ENCODE data around the gene CCT3. TPM values are rescaled to one million over a fixed set of nuclear protein-coding genes. Genes with fewer than 3 reads are reported as not detected.

The CCT3 gene
- total RNA-seq, 1 donor from 2014 or later: 360 TPM

GRCh38 chr1:156373546-156373945 lies 35.5 kb upstream of the CCT3 start:
- Histone ChIP-seq H3K9me3 (ENCODE audit: insufficient read depth, low read depth, low read length) (no peaks in the 10 kb centered on the region), H3K27ac (ENCODE audit: low read depth, low read length) (no peak overlapping the region), H4K20me1 (ENCODE audit: insufficient read depth, low read length) (no peaks in the 10 kb centered on the region), H3K36me3 (ENCODE audit: insufficient read depth, low read length) (no peaks in the 10 kb centered on the region), H3K4me3 (ENCODE audit: insufficient read depth, low read depth, low read length) (no peak overlapping the region), H3K27me3 (ENCODE audit: insufficient read depth, low read length) (peaks cover 10% of the 10 kb centered on the region), H2AFZ (ENCODE audit: low read depth, low read length) (no peak overlapping the region), H3K4me1 (ENCODE audit: insufficient read depth, low read length) (peaks cover 8% of the 10 kb centered on the region), H3K9ac (ENCODE audit: low read length) (no peak overlapping the region), H3K4me2 (ENCODE audit: low read length) (no peak overlapping the region), H3K79me2 (ENCODE audit: insufficient read depth, low read length) (no peaks in the 10 kb centered on the region)
- Mint-ChIP-seq H3K27me3 (ENCODE audit: low read depth, unreplicated experiment) (peaks cover 31% of the 10 kb centered on the region), H3K36me3 (ENCODE audit: low read depth, unreplicated experiment) (no peaks in the 10 kb centered on the region), H3K4me1 (ENCODE audit: low read depth, unreplicated experiment) (peaks cover 5% of the 10 kb centered on the region), H3K27ac (ENCODE audit: unreplicated experiment) (no peak overlapping the region), H3K9me3 (ENCODE audit: unreplicated experiment) (no peaks in the 10 kb centered on the region), H3K4me3 (ENCODE audit: unreplicated experiment) (no peak overlapping the region)
- TF ChIP-seq CTCF (IDR thresholded peaks at IDR 0.05; ENCODE audit: insufficient read depth, low read depth, low read length) (no peak), EZH2 (IDR thresholded peaks at IDR 0.05; ENCODE audit: insufficient read depth, low read length) (no peak)
- no peak for DNase-seq (ENCODE audit: low read depth)
- no peak for FAIRE-seq

- TF ChIP-seq EZH2 (IDR thresholded peaks at IDR 0.05; ENCODE audit: insufficient read depth, low read length) (no peak), CTCF (IDR thresholded peaks at IDR 0.05; ENCODE audit: insufficient read depth, low read depth, low read length) (no peak)
- Mint-ChIP-seq H3K4me1 (ENCODE audit: low read depth, unreplicated experiment) (peaks cover 10% of the 10 kb centered on the region), H3K9me3 (ENCODE audit: unreplicated experiment) (no peaks in the 10 kb centered on the region), H3K27me3 (ENCODE audit: low read depth, unreplicated experiment) (peaks cover 37% of the 10 kb centered on the region), H3K4me3 (ENCODE audit: unreplicated experiment) (no peak overlapping the region), H3K36me3 (ENCODE audit: low read depth, unreplicated experiment) (peaks cover under 1% of the 10 kb centered on the region), H3K27ac (ENCODE audit: unreplicated experiment) (no peak overlapping the region)
- no peaks in the 10 kb centered on the region for H4K20me1 ChIP-seq (ENCODE audit: insufficient read depth, low read length)
- H3K27me3 ChIP-seq (ENCODE audit: insufficient read depth, low read length): peaks cover 10% of the 10 kb centered on the region
- H3K9ac ChIP-seq (ENCODE audit: low read length): no peak overlapping the region
- peaks cover 8% of the 10 kb centered on the region for H3K4me1 ChIP-seq (ENCODE audit: insufficient read depth, low read length)
- no peak overlapping the region for H3K27ac ChIP-seq (ENCODE audit: low read depth, low read length)
- DNase-seq (ENCODE audit: low read depth): no peak
- H3K4me2 ChIP-seq (ENCODE audit: low read length): no peak overlapping the region
- no peak for FAIRE-seq
- H3K9me3 ChIP-seq (ENCODE audit: insufficient read depth, low read depth, low read length): no peaks in the 10 kb centered on the region
- no peak overlapping the region for H3K4me3 ChIP-seq (ENCODE audit: insufficient read depth, low read depth, low read length)
- no peaks in the 10 kb centered on the region for H3K36me3 ChIP-seq (ENCODE audit: insufficient read depth, low read length)
- no peak overlapping the region for H2AFZ ChIP-seq (ENCODE audit: low read depth, low read length)
- no peaks in the 10 kb centered on the region for H3K79me2 ChIP-seq (ENCODE audit: insufficient read depth, low read length)
Observed at GRCh38 chr1:156372876-156373275, 34.8 kb upstream of the CCT3 start.

- peaks cover 14% of the 10 kb centered on the region for H3K27me3 ChIP-seq (ENCODE audit: insufficient read depth, low read length)
- TF ChIP-seq CTCF (IDR thresholded peaks at IDR 0.05; ENCODE audit: insufficient read depth, low read depth, low read length): no peak
- TF ChIP-seq EZH2 (IDR thresholded peaks at IDR 0.05; ENCODE audit: insufficient read depth, low read length): no peak
- H3K4me3 Mint-ChIP-seq (ENCODE audit: unreplicated experiment): no peak overlapping the region
- H3K4me2 ChIP-seq (ENCODE audit: low read length): no peak overlapping the region
- H2AFZ ChIP-seq (ENCODE audit: low read depth, low read length): no peak overlapping the region
- H3K4me1 Mint-ChIP-seq (ENCODE audit: low read depth, unreplicated experiment): peaks cover 12% of the 10 kb centered on the region
- H3K27ac ChIP-seq (ENCODE audit: low read depth, low read length): no peak overlapping the region
- no peak for DNase-seq (ENCODE audit: low read depth)
- H3K4me1 ChIP-seq (ENCODE audit: insufficient read depth, low read length): peaks cover 8% of the 10 kb centered on the region
- peaks cover 43% of the 10 kb centered on the region for H3K27me3 Mint-ChIP-seq (ENCODE audit: low read depth, unreplicated experiment)
- H3K36me3 Mint-ChIP-seq (ENCODE audit: low read depth, unreplicated experiment): peaks cover 5% of the 10 kb centered on the region
- H4K20me1 ChIP-seq (ENCODE audit: insufficient read depth, low read length): no peaks in the 10 kb centered on the region
- H3K9me3 Mint-ChIP-seq (ENCODE audit: unreplicated experiment): no peaks in the 10 kb centered on the region
- H3K36me3 ChIP-seq (ENCODE audit: insufficient read depth, low read length): no peaks in the 10 kb centered on the region
- H3K9me3 ChIP-seq (ENCODE audit: insufficient read depth, low read depth, low read length): no peaks in the 10 kb centered on the region
- no peak overlapping the region for H3K4me3 ChIP-seq (ENCODE audit: insufficient read depth, low read depth, low read length)
- H3K9ac ChIP-seq (ENCODE audit: low read length): no peak overlapping the region
- no peak for FAIRE-seq
- no peak overlapping the region for H3K27ac Mint-ChIP-seq (ENCODE audit: unreplicated experiment)
- no peaks in the 10 kb centered on the region for H3K79me2 ChIP-seq (ENCODE audit: insufficient read depth, low read length)
Observed at GRCh38 chr1:156372265-156372586, 34.1 kb upstream of the CCT3 start.

Data from astrocyte (in vitro differentiated cells and primary cell).